ENCODE measurements around the gene NDUFS1. TPM values are rescaled to one million over a fixed set of nuclear protein-coding genes. Genes with fewer than 3 reads are reported as not detected.

Gene NDUFS1
- total and polyA plus RNA-seq, 12 donors = 53.8 to 670 (median 550) TPM

GRCh38 chr2:206096876-206097275, 62.4 kb downstream of the NDUFS1 start:
- Histone ChIP-seq H3K4me3 (no peak overlapping the region), H3K27ac (no peak overlapping the region), H3K4me1 (no peaks in the 10 kb centered on the region), H3K27me3 (no peaks in the 10 kb centered on the region), H3K9me3 (no peaks in the 10 kb centered on the region), H3K36me3 (peaks cover 0 to 22% (median 0%) of the 10 kb centered on the region in 9 donors)
- DNase-seq (no peak), ATAC-seq (no peak)
- intact Hi-C loops (cut with DNase I) = loop anchor here in 1 of 10 donors (2.0 kb wide), 1 partner anchor 26 kb away; no protein-coding TSS in a partner anchor
- TF ChIP-seq CTCF (IDR thresholded peaks at IDR 0.05) = no peak
- WGBS, 2 donors = 100% methylated on average over 2 of the region's 2 CpGs

DNA sequence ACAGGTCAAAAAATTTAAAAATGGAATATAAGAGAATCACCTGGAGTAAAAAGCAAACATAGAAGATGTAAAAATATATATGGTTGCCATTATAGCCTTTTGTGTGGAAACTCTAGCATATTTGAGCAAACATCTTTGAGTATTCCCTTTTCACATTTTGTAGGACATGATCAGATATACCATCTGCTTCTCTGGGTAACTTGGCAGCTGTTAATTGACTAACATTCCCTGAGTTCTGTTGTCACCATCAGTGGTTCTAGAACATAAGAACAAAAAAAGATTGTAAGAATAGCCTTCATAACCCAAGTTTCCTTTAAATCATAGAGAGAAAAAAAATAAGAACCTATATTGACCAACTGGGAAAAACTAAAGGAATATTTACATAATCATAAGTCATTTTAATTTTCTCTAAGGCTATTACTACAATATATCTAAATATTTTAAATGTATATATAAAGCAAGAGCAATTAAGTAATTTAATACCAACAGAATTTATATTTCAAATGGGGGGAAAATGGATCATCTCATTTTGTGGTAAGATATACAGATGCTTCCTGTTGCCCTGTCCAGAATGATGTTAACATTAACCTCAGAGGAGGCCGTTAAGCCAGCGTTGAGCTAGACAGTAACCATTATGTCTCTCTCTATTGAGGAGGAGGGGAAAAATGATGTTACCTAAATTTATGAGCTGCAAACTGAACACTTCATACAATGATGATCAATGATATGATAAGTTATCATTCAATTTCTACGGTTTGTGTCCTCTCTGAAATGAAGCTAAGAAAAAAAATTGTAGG, 63.5 kb downstream of the NDUFS1 start:
- intact Hi-C loops (cut with DNase I) = loop anchor here in 1 of 10 donors (2.0 kb wide), 1 partner anchor 25 kb away; no protein-coding TSS in a partner anchor
- 63 to 73% methylated on average over 3 of the region's 3 CpGs for WGBS, 2 donors
- no peak for TF ChIP-seq CTCF (IDR thresholded peaks at IDR 0.05)
- H3K36me3 ChIP-seq = peaks cover 0 to 18% (median 0%) of the 10 kb centered on the region in 9 donors
- DNase-seq (no peak), ATAC-seq (no peak)
- H3K4me1 ChIP-seq = no peaks in the 10 kb centered on the region
- no peak overlapping the region for H3K27ac ChIP-seq
- no peaks in the 10 kb centered on the region for H3K9me3 ChIP-seq
- no peaks in the 10 kb centered on the region for H3K27me3 ChIP-seq
- no peak overlapping the region for H3K4me3 ChIP-seq

GRCh38 chr2:206092297-206092696, 66.9 kb downstream of the NDUFS1 start:
- no peak for ATAC-seq
- H3K9me3 ChIP-seq = no peaks in the 10 kb centered on the region
- no peak for DNase-seq
- 76 to 86% methylated on average over 2 of the region's 2 CpGs for WGBS, 2 donors
- no peak for TF ChIP-seq CTCF (IDR thresholded peaks at IDR 0.05)
- peaks cover 0 to 15% (median 11%) of the 10 kb centered on the region in 9 donors for H3K4me1 ChIP-seq
- intact Hi-C loops (cut with DNase I) = loop anchor here in 1 of 10 donors (5.0 kb wide), 1 partner anchor 65 kb away; the partner anchor contains the start of genes EEF1B2 and NDUFS1
- H3K27me3 ChIP-seq = no peaks in the 10 kb centered on the region
- H3K4me3 ChIP-seq = no peak overlapping the region
- peaks cover 0 to 31% (median 0%) of the 10 kb centered on the region in 9 donors for H3K36me3 ChIP-seq
- H3K27ac ChIP-seq = no peak overlapping the region

DNA sequence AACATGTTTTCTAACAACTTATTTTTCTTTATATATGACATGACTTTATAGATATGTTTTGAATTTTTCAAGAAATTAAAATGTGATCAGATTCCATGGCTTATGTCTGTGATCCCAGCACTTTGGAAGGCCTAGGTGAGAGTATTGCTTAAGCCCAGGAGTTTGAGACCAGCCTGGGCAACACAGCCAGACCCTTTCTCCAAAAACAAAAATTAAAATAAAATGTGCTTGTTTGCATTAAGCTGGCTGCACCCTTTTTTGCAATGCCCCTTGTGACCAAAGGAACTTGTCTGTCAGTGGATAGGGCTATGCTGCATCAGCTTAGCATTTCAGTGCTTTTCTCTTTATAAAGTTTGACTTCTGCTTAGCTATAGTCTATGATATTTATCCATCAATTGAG, 71.0 kb downstream of the NDUFS1 start:
- TF ChIP-seq CTCF (IDR thresholded peaks at IDR 0.05) = no peak
- H3K27ac ChIP-seq = peak overlapping the region in 2 of 10 donors; percentile 99
- peaks cover 0 to 24% (median 0%) of the 10 kb centered on the region in 9 donors for H3K36me3 ChIP-seq
- ATAC-seq = no peak
- intact Hi-C loops (cut with DNase I) = loop anchor here in 4 of 10 donors (5.0 to 10.0 kb wide), 3 partner anchors 67 to 1604 kb away; partner anchors contain the start of genes EEF1B2 (in 3 of the 4) and NDUFS1 (in 3 of the 4)
- no peak for DNase-seq
- no peak overlapping the region for H3K4me3 ChIP-seq
- no peaks in the 10 kb centered on the region for H3K9me3 ChIP-seq
- no peaks in the 10 kb centered on the region for H3K27me3 ChIP-seq
- H3K4me1 ChIP-seq = peaks cover 0 to 28% (median 23%) of the 10 kb centered on the region in 9 donors

Data from heart right ventricle (tissue), 16 donors.